OCI-LY7 (cell line): ENCODE measurements around the gene ZNRF3.

Experiments used
- EZH2phosphoT487 ChIP-seq: fragments of 200-600 bp; sonication (generic); IDR thresholded peaks from 2 replicates; pipeline ENCODE4 v1.6.1; 2018; ENCODE audit warnings: low read depth, borderline replicate concordance, mild to moderate bottlenecking, mixed run types, antibody characterized with exemption, low read length, moderate library complexity, mixed read lengths
- TF ChIP-seq, protein P1 (sequence below): fragments of 200-600 bp; sonication (generic); conservative IDR thresholded peaks from 2 replicates; pipeline ENCODE4 v1.5.1; 2014; ENCODE audit warnings: mild to moderate bottlenecking, antibody characterized with exemption, low read length, moderate library complexity, mixed read lengths

DNA sequence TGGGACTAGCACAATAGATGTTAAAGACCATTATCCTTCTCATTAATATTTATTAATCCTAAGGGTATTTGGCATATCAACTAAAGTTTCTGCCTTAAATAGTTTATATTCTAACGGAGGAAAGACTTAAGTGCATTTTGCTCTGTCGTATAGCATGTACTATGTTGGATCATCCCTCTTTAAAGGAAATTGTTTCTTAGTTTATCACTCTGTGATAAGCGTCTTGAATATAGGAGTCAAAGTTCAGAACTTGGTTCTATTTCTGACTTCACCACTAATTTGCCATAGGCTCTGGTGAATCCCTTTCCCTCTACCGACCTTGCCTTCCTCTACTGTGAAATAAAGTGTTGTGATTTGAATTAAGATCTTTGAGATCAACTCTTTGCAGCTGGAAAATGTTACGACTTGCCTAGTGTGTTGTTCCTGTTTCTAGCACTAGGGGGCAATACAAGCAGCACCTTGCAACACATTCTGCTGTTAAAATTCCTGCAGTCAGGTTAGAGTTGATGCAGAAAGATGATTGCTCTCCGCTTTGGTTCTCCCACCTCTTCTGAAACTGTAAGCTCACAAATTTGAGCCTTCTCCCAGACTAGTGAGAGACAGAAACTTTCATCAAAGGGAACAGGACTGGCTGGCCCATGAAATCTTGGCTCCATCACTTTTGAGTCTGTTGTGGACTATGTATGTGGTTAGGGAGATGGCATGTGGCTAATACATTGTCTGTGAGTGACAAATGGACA is 27.8 kb upstream of the ZNRF3 start:
- TF ChIP-seq, protein P1, sequence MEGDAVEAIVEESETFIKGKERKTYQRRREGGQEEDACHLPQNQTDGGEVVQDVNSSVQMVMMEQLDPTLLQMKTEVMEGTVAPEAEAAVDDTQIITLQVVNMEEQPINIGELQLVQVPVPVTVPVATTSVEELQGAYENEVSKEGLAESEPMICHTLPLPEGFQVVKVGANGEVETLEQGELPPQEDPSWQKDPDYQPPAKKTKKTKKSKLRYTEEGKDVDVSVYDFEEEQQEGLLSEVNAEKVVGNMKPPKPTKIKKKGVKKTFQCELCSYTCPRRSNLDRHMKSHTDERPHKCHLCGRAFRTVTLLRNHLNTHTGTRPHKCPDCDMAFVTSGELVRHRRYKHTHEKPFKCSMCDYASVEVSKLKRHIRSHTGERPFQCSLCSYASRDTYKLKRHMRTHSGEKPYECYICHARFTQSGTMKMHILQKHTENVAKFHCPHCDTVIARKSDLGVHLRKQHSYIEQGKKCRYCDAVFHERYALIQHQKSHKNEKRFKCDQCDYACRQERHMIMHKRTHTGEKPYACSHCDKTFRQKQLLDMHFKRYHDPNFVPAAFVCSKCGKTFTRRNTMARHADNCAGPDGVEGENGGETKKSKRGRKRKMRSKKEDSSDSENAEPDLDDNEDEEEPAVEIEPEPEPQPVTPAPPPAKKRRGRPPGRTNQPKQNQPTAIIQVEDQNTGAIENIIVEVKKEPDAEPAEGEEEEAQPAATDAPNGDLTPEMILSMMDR, result peak; percentile 97
- no peak for TF ChIP-seq EZH2phosphoT487
